ENCODE data around the gene CKS1B. TPM values are rescaled to one million over a fixed set of nuclear protein-coding genes. Genes with fewer than 3 reads are reported as not detected.

The CKS1B gene
- total and polyA plus RNA-seq, 9 of the 15 experiments (the other 6 are each of a cell fraction or from before 2014, with no cell fraction given), result 215 to 1,103 (median 460) TPM

- TF ChIP-seq TRIM25 (IDR thresholded peaks at IDR 0.05; ENCODE audit: borderline replicate concordance) (no peak), GATAD2A (IDR thresholded peaks at IDR 0.05) (no peak), CGGBP1 (CRISPR knock-in tag; IDR thresholded peaks at IDR 0.05) (no peak), HDAC2 (IDR thresholded peaks at IDR 0.05) (peak; percentile 72; the same call in 1 of the 2 replicates), STAG1 (CRISPR knock-in tag; IDR thresholded peaks at IDR 0.05; ENCODE audit: borderline replicate concordance) (peak; percentile 25; the same call in 1 of the 2 replicates), MYNN (IDR thresholded peaks at IDR 0.05) (0 out of 2 replicates have a peak, but pooled peaks have one; percentile 29), MYNN (CRISPR knock-in tag; IDR thresholded peaks at IDR 0.05) (no peak), NFYB (IDR thresholded peaks at IDR 0.05; ENCODE audit: extremely low read depth, insufficient read length) (no peak), NEUROD1 (IDR thresholded peaks at IDR 0.05; ENCODE audit: borderline replicate concordance, low read depth, low read length, partially characterized antibody) (peak; percentile 55), VEZF1 (CRISPR knock-in tag; IDR thresholded peaks at IDR 0.05) (peak; percentile 29; the same call in 1 of the 2 replicates), ZNF696 (CRISPR knock-in tag; conservative IDR thresholded peaks at IDR 0.05) (no peak), HDAC1 (IDR thresholded peaks at IDR 0.05) (0 out of 4 replicates have a peak, but pooled peaks of 1 of the 2 experiments have one; percentile 39), RFX5 (IDR thresholded peaks at IDR 0.05; ENCODE audit: low read depth, low read length) (no peak), KDM2B (CRISPR knock-in tag; IDR thresholded peaks at IDR 0.05) (no peak), PHF21A (IDR thresholded peaks at IDR 0.05; ENCODE audit: borderline replicate concordance, low read depth) (no peak), HNRNPH1 (optimal IDR thresholded peaks at IDR 0.05; ENCODE audit: low read depth, low read length) (no peak), CBX1 (IDR thresholded peaks at IDR 0.05; ENCODE audit: low read depth) (no peak), ARID1B (IDR thresholded peaks at IDR 0.05) (peak; percentile 36; the same call in 1 of the 2 replicates), PHTF2 (CRISPR knock-in tag; IDR thresholded peaks at IDR 0.05) (no peak), SIX5 (IDR thresholded peaks at IDR 0.05; ENCODE audit: borderline replicate concordance in 1 of 2, insufficient read depth in 1 of 2, low read depth in 1 of 2, low read length in 2 of 2) (no peak), ELF2 (CRISPR knock-in tag; IDR thresholded peaks at IDR 0.05) (no peak), TCFL5 (CRISPR knock-in tag; conservative IDR thresholded peaks at IDR 0.05) (no peak), NUFIP1 (IDR thresholded peaks at IDR 0.05; ENCODE audit: partially characterized antibody) (peak; percentile 3), GATA2 (CRISPR knock-in tag; IDR thresholded peaks at IDR 0.05) (no peak), ZNF449 (CRISPR knock-in tag; IDR thresholded peaks at IDR 0.05) (no peak)
These were observed 25.3 kb downstream of the CKS1B start (continued) for GRCh38 chr1:154999571-155000410.
